Endothelial cell (in vitro differentiated cells): ENCODE results near the gene CREB5. TPM values are rescaled to one million over a fixed set of nuclear protein-coding genes. Genes with fewer than 3 reads are reported as not detected.

Experiments used
- DNase-seq: peaks from one replicate; pipeline ENCODE4 v3.0.0; 2021; ENCODE audit warnings: low spot score
- H3K27ac Mint-ChIP-seq: one replicate; pipeline ENCODE4 v1.8.0; 2021; ENCODE audit warnings: mixed read lengths, inconsistent platforms; ENCODE audit not compliant: unreplicated experiment
- H3K27me3 Mint-ChIP-seq: one replicate; pipeline ENCODE4 v1.8.0; 2021; ENCODE audit warnings: mild to moderate bottlenecking, moderate library complexity, mixed read lengths, inconsistent platforms; ENCODE audit not compliant: unreplicated experiment
- H3K36me3 Mint-ChIP-seq: one replicate; pipeline ENCODE4 v1.8.0; 2021; ENCODE audit warnings: mild to moderate bottlenecking, low read depth, mixed read lengths, inconsistent platforms; ENCODE audit not compliant: unreplicated experiment
- H3K4me1 Mint-ChIP-seq: one replicate; pipeline ENCODE4 v1.8.0; 2021; ENCODE audit warnings: mild to moderate bottlenecking, mixed read lengths, inconsistent platforms; ENCODE audit not compliant: unreplicated experiment
- H3K4me3 Mint-ChIP-seq: one replicate; pipeline ENCODE4 v1.8.0; 2021; ENCODE audit warnings: mild to moderate bottlenecking, mixed read lengths, inconsistent platforms; ENCODE audit not compliant: unreplicated experiment
- H3K9me3 Mint-ChIP-seq: one replicate; pipeline ENCODE4 v1.8.0; 2021; ENCODE audit warnings: mixed read lengths, inconsistent platforms; ENCODE audit not compliant: unreplicated experiment
- CTCF ChIP-seq: fragments of 200-600 bp; sonication (generic); IDR thresholded peaks from one replicate; pipeline ENCODE4 v1.5.0; 2021; ENCODE audit warnings: antibody characterized with exemption; ENCODE audit not compliant: unreplicated experiment
- total RNA-seq: library from RNA; stranded (reverse); fragmentation: NEBNext Ultra II Directional; extraction: Animal tissue kit (Norgen Biotek cat#: 25700); gene quantifications from one replicate; pipeline ENCODE4 v1.2.1, GENCODE V29; 2021; ENCODE audit not compliant: unreplicated experiment

Gene CREB5
- total RNA-seq, 1 donor from 2014 or later: 5.6 TPM

GRCh38 chr7:28688174-28688573, 275.9 kb downstream of the CREB5 start:
- Mint-ChIP-seq H3K36me3 (peaks cover 5% of the 10 kb centered on the region), H3K9me3 (no peaks in the 10 kb centered on the region), H3K4me1 (peaks cover 3% of the 10 kb centered on the region), H3K4me3 (no peak overlapping the region), H3K27me3 (peaks cover 3% of the 10 kb centered on the region), H3K27ac (no peak overlapping the region)
- DNase-seq: no peak
- TF ChIP-seq CTCF: no peak

DNA sequence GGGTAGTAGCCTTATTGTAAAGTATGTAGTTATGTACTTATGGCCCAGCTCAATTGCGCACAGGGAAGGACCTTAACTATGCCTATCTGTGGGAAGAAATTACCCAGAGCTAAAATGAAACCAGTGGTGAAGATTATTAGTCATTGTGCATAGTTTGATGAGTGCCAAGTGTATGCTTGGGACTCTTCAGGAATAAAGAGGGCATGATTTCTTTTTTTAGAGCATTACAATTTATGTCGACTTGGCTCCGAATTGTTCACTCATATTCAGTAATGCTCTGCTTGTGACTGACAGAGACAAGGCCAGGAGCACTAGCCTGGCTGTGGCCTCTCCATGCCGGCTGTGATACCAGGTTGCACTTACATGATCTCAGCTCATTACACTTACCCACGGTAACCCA, 276.3 kb downstream of the CREB5 start:
- TF ChIP-seq CTCF: no peak
- Mint-ChIP-seq H3K36me3 (peaks cover 5% of the 10 kb centered on the region), H3K27ac (no peak overlapping the region), H3K27me3 (peaks cover 3% of the 10 kb centered on the region), H3K4me3 (no peak overlapping the region), H3K9me3 (no peaks in the 10 kb centered on the region), H3K4me1 (peaks cover 3% of the 10 kb centered on the region)
- no peak for DNase-seq

DNA sequence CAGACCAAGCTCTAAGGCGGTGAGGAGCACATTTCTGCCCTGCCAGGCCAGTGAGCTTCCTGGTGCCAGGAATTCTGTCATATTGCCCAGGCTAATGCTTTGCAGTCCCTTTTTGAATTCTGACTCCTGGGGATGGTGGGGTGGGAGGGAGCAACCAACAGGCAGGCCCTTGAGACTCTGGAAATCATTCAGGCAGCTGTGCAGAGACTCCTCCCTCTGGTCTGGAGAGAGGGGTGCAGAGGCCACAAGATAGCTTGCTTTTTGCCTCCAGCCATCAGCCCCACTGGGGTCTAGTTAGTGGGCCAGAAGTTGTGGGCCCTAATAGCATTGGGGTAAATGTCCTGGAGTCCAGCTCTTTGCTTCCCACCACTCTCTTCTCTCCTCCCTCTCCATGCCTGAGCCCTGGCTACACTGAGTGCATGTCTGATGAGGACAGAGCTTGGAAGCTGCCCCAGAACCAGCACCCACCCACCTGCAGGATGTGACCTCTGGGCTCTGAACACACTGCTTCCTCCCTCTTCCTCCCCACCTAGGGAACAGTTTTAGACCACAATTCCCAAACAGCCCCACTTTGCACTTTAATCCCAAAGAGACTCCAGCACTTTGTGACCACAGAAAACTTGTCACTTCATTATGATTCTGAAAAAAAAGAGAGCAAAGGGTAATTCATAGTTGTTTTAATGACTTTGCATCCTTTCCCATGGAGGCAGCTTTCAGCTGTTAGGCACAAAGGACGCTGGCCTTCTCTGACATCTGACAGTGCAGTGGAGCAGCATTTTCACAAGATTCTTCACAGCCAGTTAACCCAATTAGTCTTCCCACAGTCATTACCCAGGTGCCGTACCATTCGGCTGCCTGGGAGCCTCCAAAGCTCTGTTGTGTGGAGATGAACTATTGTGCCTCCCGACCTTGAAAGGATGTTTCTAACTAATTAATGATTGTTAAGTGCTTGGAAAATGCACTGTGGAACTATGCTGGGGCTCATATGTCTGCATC, 283.3 kb downstream of the CREB5 start:
- peaks cover 34% of the 10 kb centered on the region for H3K4me1 Mint-ChIP-seq
- TF ChIP-seq CTCF: no peak
- peaks cover 4% of the 10 kb centered on the region for H3K36me3 Mint-ChIP-seq
- H3K4me3 Mint-ChIP-seq: no peak overlapping the region
- H3K9me3 Mint-ChIP-seq: no peaks in the 10 kb centered on the region
- no peak overlapping the region for H3K27ac Mint-ChIP-seq
- H3K27me3 Mint-ChIP-seq: peaks cover 3% of the 10 kb centered on the region
- no peak for DNase-seq

DNA sequence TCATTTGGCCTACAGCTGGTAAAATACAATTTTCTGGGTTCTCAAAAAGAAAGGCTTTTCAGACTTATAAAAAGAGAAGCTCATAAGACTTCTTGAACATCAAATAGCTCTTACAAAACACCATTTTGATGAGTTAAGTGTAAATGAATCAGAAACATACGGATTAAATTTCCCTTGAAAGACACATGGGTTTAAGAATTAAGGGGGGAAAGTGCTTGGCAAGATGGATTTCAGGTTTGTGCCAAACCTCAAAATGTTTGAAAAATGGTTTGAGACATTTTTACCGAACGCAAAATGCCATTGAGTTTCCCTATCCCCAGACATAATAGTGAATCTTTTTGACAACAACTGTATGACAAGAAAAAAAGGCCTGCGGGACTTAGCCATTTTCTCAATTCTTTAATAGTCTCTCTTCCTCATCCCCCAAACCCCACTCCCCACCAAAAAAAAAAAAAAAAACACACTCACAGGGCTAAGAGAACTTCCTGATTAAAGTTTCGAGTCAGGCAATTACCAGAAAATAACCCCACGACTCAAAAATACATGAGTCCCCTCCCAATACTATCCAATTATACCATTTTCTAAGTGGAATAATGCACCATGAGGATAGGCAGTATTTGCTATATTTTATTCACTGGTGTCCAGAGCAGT, 285.7 kb downstream of the CREB5 start:
- no peak for DNase-seq
- Mint-ChIP-seq H3K36me3 (no peaks in the 10 kb centered on the region), H3K9me3 (no peaks in the 10 kb centered on the region), H3K27me3 (peaks cover 1% of the 10 kb centered on the region), H3K4me1 (peaks cover 38% of the 10 kb centered on the region), H3K27ac (no peak overlapping the region), H3K4me3 (no peak overlapping the region)
- TF ChIP-seq CTCF: no peak

DNA sequence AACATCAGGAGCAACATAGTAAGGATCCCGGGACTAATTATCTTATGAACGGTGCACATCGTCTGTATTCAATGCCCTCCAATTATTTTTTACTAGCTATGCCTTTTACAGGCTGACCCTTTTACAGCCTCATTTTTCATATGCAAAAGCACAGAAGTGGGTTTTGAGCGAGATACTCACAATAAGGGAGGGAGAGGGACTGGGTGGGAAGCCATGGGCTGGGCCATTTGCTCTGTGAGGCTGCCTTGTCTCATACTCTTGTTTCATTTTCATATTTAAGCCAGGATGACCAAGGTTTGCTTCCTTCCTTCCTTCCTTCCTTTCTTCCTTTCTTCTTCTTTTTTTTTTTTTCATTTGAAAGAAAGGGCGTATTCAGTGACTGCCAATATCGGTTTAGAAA, 286.5 kb downstream of the CREB5 start:
- no peak for DNase-seq
- H3K9me3 Mint-ChIP-seq: no peaks in the 10 kb centered on the region

More for the DNA sequence above, 286.5 kb downstream of the CREB5 start:
- no peak for TF ChIP-seq CTCF
- no peak overlapping the region for H3K27ac Mint-ChIP-seq
- no peaks in the 10 kb centered on the region for H3K36me3 Mint-ChIP-seq
- peaks cover 1% of the 10 kb centered on the region for H3K27me3 Mint-ChIP-seq
- no peak overlapping the region for H3K4me3 Mint-ChIP-seq
- H3K4me1 Mint-ChIP-seq: peaks cover 38% of the 10 kb centered on the region
